H1 (cell line): ENCODE results near the gene NTMT1.

Experiments
- EP300 ChIP-seq, 2 experiments: IDR thresholded peaks; 1 replicate in 1 of 2; 2 replicates in 1 of 2; pipeline ENCODE4 v1.6.1; 2011 to 2012; ENCODE audit warnings: low read depth in 2 of 2, low read length in 2 of 2, mild to moderate bottlenecking in 2 of 2, borderline replicate concordance in 1 of 2, inconsistent platforms in 1 of 2, moderate library complexity in 1 of 2
- EZH2 ChIP-seq: fragments of 200-600 bp; sonication (generic); IDR thresholded peaks from 2 replicates; pipeline ENCODE4 v1.7.1; 2012; ENCODE audit warnings: low read depth, mild to moderate bottlenecking, moderate library complexity, low read length, inconsistent platforms; ENCODE audit not compliant: severe bottlenecking
- POLR2A ChIP-seq, 2 experiments: IDR thresholded peaks; 1 replicate in 1 of 2; 2 replicates in 1 of 2; pipeline ENCODE4 v1.6.1; 2011; ENCODE audit warnings: low read depth in 2 of 2, low read length in 2 of 2, mild to moderate bottlenecking in 2 of 2; ENCODE audit errors: control extremely low read depth in 1 of 2
- POLR2AphosphoS5 ChIP-seq: IDR thresholded peaks from 2 replicates; pipeline ENCODE4 v1.6.1; 2011; ENCODE audit warnings: low read depth, low read length
- SAP30 ChIP-seq: fragments of 300-600 bp; sonication (generic); IDR thresholded peaks from 2 replicates; pipeline ENCODE4 v1.7.1; 2012; ENCODE audit warnings: low read length, moderate library complexity, mild to moderate bottlenecking, inconsistent platforms; ENCODE audit not compliant: insufficient read depth, insufficient replicate concordance
- SIRT6 ChIP-seq: IDR thresholded peaks from one replicate; pipeline ENCODE4 v1.7.1; 2012; ENCODE audit warnings: low read length, inconsistent platforms
- TAF1 ChIP-seq: IDR thresholded peaks from 2 replicates; pipeline ENCODE4 v1.6.1; 2011; ENCODE audit warnings: mild to moderate bottlenecking, low read depth, low read length
- TAF7 ChIP-seq: optimal IDR thresholded peaks from 2 replicates; pipeline ENCODE3; 2011; ENCODE audit warnings: low read depth, mild to moderate bottlenecking, inconsistent platforms, low read length, moderate library complexity, borderline replicate concordance
- TF ChIP-seq, protein P1 (sequence below), 3 experiments: IDR thresholded peaks; 1 replicate in 2 of 3; 2 replicates in 1 of 3; pipeline versions ENCODE4 v1.5.1 to v1.6.1; 2011; ENCODE audit warnings: low read length in 3 of 3, mild to moderate bottlenecking in 3 of 3, inconsistent platforms in 2 of 3, low read depth in 1 of 3, moderate library complexity in 1 of 3; ENCODE audit not compliant: insufficient read depth in 1 of 3; ENCODE audit errors: control extremely low read depth in 1 of 3
- TF ChIP-seq, protein P2 (sequence below): IDR thresholded peaks from 2 replicates; pipeline ENCODE4 v1.6.1; 2011; ENCODE audit warnings: low read length, improper control_type of control experiment
- TF ChIP-seq, protein P3 (sequence below): IDR thresholded peaks from 2 replicates; pipeline ENCODE4 v1.6.1; 2011; ENCODE audit warnings: low read depth, mild to moderate bottlenecking, low read length; ENCODE audit not compliant: insufficient read depth

GRCh38 chr9:129676287-129676686, 50.3 kb downstream of the NTMT1 start:
- TF ChIP-seq, protein P1, sequence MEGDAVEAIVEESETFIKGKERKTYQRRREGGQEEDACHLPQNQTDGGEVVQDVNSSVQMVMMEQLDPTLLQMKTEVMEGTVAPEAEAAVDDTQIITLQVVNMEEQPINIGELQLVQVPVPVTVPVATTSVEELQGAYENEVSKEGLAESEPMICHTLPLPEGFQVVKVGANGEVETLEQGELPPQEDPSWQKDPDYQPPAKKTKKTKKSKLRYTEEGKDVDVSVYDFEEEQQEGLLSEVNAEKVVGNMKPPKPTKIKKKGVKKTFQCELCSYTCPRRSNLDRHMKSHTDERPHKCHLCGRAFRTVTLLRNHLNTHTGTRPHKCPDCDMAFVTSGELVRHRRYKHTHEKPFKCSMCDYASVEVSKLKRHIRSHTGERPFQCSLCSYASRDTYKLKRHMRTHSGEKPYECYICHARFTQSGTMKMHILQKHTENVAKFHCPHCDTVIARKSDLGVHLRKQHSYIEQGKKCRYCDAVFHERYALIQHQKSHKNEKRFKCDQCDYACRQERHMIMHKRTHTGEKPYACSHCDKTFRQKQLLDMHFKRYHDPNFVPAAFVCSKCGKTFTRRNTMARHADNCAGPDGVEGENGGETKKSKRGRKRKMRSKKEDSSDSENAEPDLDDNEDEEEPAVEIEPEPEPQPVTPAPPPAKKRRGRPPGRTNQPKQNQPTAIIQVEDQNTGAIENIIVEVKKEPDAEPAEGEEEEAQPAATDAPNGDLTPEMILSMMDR (IDR thresholded peaks at IDR 0.05; ENCODE audit: control extremely low read depth in 1 of 3, insufficient read depth in 1 of 3, low read depth in 1 of 3, low read length in 3 of 3), result no peak
- TF ChIP-seq EP300 (IDR thresholded peaks at IDR 0.05; ENCODE audit: borderline replicate concordance in 1 of 2, low read depth in 2 of 2, low read length in 2 of 2) (no peak), SIRT6 (no peak), TAF1 (no peak), EZH2 (no peak), POLR2A (IDR thresholded peaks at IDR 0.05; ENCODE audit: control extremely low read depth in 1 of 2, low read depth in 2 of 2, low read length in 2 of 2) (no peak), SAP30 (no peak), TAF7 (no peak), POLR2AphosphoS5 (no peak)
- TF ChIP-seq, protein P2, sequence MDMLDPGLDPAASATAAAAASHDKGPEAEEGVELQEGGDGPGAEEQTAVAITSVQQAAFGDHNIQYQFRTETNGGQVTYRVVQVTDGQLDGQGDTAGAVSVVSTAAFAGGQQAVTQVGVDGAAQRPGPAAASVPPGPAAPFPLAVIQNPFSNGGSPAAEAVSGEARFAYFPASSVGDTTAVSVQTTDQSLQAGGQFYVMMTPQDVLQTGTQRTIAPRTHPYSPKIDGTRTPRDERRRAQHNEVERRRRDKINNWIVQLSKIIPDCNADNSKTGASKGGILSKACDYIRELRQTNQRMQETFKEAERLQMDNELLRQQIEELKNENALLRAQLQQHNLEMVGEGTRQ, result no peak
- TF ChIP-seq, protein P3, sequence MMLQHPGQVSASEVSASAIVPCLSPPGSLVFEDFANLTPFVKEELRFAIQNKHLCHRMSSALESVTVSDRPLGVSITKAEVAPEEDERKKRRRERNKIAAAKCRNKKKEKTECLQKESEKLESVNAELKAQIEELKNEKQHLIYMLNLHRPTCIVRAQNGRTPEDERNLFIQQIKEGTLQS, result no peak
